K562 (cell line): ENCODE data around the gene HERC3.

Source experiments
- ATF7 ChIP-seq: fragments of 450-650 bp; IDR thresholded peaks from 2 replicates; pipeline ENCODE4 v1.7.1; 2014; ENCODE audit warnings: mild to moderate bottlenecking, moderate library complexity
- BDP1 ChIP-seq: IDR thresholded peaks from 3 replicates; pipeline ENCODE4 v1.6.1; 2011; ENCODE audit not compliant: insufficient read length, insufficient read depth
- SIX5 ChIP-seq, 2 experiments: IDR thresholded peaks; 2 replicates each; pipeline ENCODE4 v1.6.1; 2011; ENCODE audit warnings: low read length in 2 of 2, borderline replicate concordance in 1 of 2, low read depth in 1 of 2, mild to moderate bottlenecking in 1 of 2, moderate library complexity in 1 of 2; ENCODE audit not compliant: insufficient read depth in 1 of 2

DNA sequence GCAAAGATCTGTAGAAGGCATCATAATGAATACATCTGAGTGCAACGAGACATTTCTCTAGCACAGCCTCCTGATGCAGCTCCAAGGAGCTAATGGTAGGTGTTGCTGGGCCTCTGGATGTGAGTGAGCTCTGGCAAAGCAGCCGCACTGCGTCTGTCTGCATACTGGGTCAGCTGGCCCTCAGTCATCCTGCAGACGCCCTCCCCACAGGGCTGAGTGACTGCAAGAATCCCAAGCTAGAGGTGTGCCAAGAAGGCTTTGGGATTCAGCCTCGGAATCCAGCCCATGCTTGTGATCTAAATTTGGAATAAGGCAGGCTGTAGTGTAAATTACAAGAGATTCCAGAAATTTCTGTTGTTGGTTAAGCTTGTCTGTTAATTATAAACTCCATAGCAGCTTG, 18.5 kb downstream of the HERC3 start:
- no peak for TF ChIP-seq ATF7
- no peak for TF ChIP-seq BDP1
- TF ChIP-seq SIX5 (IDR thresholded peaks at IDR 0.05; ENCODE audit: borderline replicate concordance in 1 of 2, insufficient read depth in 1 of 2, low read depth in 1 of 2, low read length in 2 of 2), result no peak
